Myometrial cell (primary cell): ENCODE measurements around the gene IGFALS. TPM values are rescaled to one million over a fixed set of nuclear protein-coding genes. Genes with fewer than 3 reads are reported as not detected.

Source experiments
- total RNA-seq: library from RNA; depleted of rRNA; stranded (reverse); fragments of >200 nt; gene quantifications from 2 replicates; pipeline ENCODE4 v1.2.3, GENCODE V29; 2015

IGFALS gene
- total RNA-seq = not detected in 2 replicates

DNA sequence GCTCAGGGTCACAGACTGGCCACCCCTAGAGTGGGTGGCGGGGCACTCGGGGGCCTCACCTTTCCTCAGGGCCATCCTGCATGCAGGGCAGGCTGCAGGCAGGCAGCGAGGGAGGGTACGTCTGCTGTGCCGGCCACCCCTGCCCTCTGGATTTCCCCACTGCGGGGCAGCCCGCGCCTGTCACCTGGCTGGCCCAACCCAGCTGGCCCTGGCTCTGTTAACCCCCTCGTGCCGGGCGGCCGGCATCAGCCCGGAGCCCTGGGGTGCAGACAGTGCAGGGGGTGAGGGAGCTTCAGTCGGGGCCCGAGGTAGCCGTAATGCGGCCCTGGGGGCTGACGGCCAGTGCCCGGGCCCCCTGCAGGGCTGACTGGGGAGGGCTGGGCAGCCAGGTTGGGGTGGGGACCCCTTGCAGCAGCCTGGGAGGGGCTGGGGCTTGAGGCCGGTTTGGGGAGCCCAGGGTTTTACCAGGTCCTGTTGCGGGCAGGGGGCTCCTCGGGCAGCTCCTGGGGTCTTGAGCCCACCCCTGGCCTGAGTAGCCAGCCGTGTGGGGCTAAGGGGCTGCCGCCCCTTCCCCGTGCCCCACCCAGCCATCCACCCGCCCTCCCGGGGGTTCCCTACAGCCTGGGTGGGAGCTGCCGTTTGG is at the start of gene IGFALS:
Gene IGFALS, minus strand, starts transcription at position 128 of the 643 bp plus-strand sequence. Its CDS starts 53 bp downstream, at position 75.

DNA sequence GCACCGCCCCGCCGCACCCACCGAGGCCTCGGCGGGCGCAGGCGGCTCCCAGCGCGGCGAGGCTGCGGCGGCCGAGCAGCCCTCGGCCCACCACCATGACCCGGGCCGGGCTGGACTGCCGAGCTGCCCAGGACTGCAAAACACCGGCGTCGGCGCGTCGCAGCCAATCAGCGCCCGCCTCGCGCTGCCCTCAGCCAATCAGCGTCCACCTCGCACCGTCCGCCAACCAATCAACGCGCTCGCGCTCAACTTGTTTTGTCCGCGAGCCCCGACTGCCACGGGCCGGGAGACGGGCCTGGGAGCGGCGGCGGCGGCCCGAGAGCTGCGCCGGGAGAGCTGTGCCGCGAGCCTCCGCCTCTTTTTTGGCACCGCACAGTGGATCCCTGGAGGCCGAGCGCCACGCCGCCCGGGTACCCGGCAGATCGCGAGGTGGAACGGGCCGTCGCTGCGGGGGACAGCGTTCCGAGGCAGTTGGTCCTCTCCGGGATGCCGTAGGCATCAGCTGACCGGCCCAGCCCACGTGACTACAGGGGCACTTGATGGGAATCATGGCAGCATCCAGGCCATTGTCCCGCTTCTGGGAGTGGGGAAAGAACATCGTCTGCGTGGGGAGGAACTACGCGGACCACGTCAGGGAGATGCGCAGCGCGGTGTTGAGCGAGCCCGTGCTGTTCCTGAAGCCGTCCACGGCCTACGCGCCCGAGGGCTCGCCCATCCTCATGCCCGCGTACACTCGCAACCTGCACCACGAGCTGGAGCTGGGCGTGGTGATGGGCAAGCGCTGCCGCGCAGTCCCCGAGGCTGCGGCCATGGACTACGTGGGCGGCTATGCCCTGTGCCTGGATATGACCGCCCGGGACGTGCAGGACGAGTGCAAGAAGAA is 33.4 kb upstream of the IGFALS start, which contains the start of the genes FAHD1 and HAGH:
Gene FAHD1, plus strand, starts transcription at position 516 of the 883 bp plus-strand sequence. Its CDS starts 33 bp downstream, at position 549.
Gene HAGH, minus strand, starts transcription at position 135 of the 883 bp plus-strand sequence. Its CDS starts 38 bp downstream, at position 97.

GRCh38 chr16:1782408-1783264 is 10.9 kb downstream of the IGFALS start, which contains the start of the genes NUBP2 and SPSB3:
NUBP2 (plus strand) TSS chr16:1782960; CDS start chr16:1783021, 61 bp downstream.
SPSB3 (minus strand) TSS chr16:1782571; CDS start chr16:1781483, 1,088 bp downstream.

DNA sequence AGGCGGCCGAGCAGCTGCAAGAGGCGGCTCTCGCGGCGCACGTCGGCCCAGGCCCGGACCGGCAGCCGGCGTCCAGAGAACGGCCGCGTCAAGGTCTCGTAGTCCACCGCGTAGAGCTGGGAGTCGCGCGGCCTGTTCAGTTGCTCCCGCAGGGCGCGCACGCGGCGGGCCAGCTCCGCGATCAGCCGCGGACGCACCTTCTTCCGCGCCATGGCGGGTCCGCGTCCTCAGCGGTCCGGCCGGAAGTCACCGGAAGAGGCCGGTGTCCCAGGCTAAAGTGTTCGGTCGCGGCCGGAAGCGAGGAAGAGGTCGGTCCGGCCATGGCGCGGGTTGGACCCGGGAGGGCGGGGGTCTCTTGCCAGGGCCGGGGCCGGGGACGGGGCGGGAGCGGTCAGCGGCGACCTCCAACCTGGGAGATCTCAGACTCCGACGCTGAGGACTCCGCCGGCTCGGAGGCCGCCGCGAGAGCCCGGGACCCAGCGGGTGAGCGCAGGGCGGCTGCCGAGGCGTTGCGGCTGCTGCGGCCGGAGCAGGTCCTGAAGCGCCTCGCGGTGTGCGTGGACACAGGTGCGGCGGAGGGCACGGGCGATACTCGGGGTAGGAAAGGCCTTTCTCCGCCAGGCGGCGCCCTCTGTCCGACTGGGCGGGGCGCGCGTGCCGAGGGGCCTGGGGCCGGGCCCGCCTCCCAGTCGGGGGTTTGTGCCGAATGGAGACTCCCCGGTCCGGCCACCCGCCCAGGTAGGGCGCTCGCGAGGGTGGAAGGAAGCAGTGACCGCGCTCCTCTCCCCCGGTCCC is 20.4 kb downstream of the IGFALS start, which contains the start of gene MRPS34:
Gene MRPS34, minus strand, starts transcription at position 227 of the 795 bp plus-strand sequence. Its CDS starts 15 bp downstream, at position 212.

DNA sequence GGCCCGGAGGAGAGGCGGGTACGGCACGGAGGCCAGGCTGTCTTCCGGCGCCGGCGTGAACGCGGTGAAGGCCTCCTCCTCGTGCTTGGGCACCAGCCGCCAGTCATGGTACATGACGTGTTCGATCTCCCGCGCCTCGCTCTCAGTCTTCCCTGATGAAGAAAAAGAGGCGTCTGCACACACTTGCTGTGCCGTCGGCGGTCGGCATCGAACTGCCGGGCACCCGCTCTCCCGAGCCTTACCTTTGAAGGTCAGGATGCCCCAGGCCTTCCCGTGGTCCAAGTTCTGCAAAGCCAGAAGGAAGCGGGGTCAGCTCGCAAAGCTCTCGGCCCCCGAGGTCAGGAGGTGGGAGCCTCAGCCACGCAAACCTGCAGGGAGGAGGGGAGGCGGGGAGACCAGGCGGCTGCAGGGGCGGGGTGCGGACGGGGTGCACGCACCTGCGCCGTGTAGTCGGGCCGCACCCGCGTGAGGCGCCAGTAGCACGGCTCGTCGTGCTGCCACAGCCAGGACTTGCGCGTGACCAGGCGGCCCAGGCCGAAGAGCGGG is 21.1 kb downstream of the IGFALS start, which contains the start of gene EME2:
Gene EME2, plus strand, starts transcription at position 449 of the 546 bp plus-strand sequence. CDS start 418 bp downstream, outside the sequence.

GRCh38 chr16:1771188-1771863 is 22.2 kb downstream of the IGFALS start, which contains the start of gene NME3:
NME3 (minus strand) TSS chr16:1771543; CDS start chr16:1771534, 9 bp downstream.

Other genes starting within 250 kb of the IGFALS start
- gene IFT140, start 181.6 kb downstream of the IGFALS start, total RNA-seq = 17.5 and 22.2 TPM in 2 replicates
- 2.6 and 3.5 TPM in 2 replicates for gene CRAMP1, start 181.3 kb downstream of the IGFALS start, total RNA-seq
- gene JPT2, start 115.4 kb downstream of the IGFALS start, total RNA-seq = 53.6 and 84.4 TPM in 2 replicates
- 12.4 and 30.1 TPM in 2 replicates for gene MAPK8IP3, start 87.5 kb downstream of the IGFALS start, total RNA-seq
- 98.6 and 102 TPM in 2 replicates for gene NME3, start 22.2 kb downstream of the IGFALS start, total RNA-seq
- 4.1 and 16.7 TPM in 2 replicates for gene EME2, start 20.9 kb downstream of the IGFALS start, total RNA-seq
- gene MRPS34, start 20.6 kb downstream of the IGFALS start, total RNA-seq = 135 and 175 TPM in 2 replicates
- gene SPSB3, start 11.1 kb downstream of the IGFALS start, total RNA-seq = 26.4 and 33.7 TPM in 2 replicates
- gene NUBP2, start 10.7 kb downstream of the IGFALS start, total RNA-seq = 99.7 and 144 TPM in 2 replicates
- gene HAGH, start 33.1 kb upstream of the IGFALS start, total RNA-seq = 42.4 and 58.0 TPM in 2 replicates
- 34.7 and 39.8 TPM in 2 replicates for gene FAHD1, start 33.5 kb upstream of the IGFALS start, total RNA-seq
- not detected in 2 replicates for gene MEIOB, start 78.5 kb upstream of the IGFALS start, total RNA-seq
- not detected in 2 replicates for gene HS3ST6, start 124.7 kb upstream of the IGFALS start, total RNA-seq
- 9.2 and 16.8 TPM in 2 replicates for gene MSRB1, start 149.5 kb upstream of the IGFALS start, total RNA-seq
- gene RPL3L, start 161.0 kb upstream of the IGFALS start, total RNA-seq = not detected in 2 replicates
- gene NDUFB10, start 165.8 kb upstream of the IGFALS start, total RNA-seq = 270 and 328 TPM in 2 replicates
- gene RPS2, start 171.1 kb upstream of the IGFALS start, total RNA-seq = 3,471 and 3,533 TPM in 2 replicates
- gene RNF151, start 173.2 kb upstream of the IGFALS start, total RNA-seq = not detected in 2 replicates
- gene TBL3, start 178.3 kb upstream of the IGFALS start, total RNA-seq = 59.4 and 66.3 TPM in 2 replicates
- not detected in 2 replicates for gene NOXO1, start 187.8 kb upstream of the IGFALS start, total RNA-seq
- 40.2 and 41.8 TPM in 2 replicates for gene GFER, start 190.5 kb upstream of the IGFALS start, total RNA-seq
- 1.1 and 4.6 TPM in 2 replicates for gene SYNGR3, start 196.3 kb upstream of the IGFALS start, total RNA-seq
- gene ZNF598, start 216.1 kb upstream of the IGFALS start, total RNA-seq = 41.8 and 43.2 TPM in 2 replicates
- 1.4 and 4.3 TPM in 2 replicates for gene NPW, start 226.1 kb upstream of the IGFALS start, total RNA-seq
- gene NHERF2, start 233.2 kb upstream of the IGFALS start, total RNA-seq = 62.9 and 94.0 TPM in 2 replicates